ENCODE data around the gene TAS2R50.

Gene TAS2R50

GRCh38 chr12:10989107-10989506, 2.4 kb upstream of the TAS2R50 start:
- H3K4me3 ChIP-seq (ENCODE audit: low read depth, low read length), result no peak overlapping the region
- no peak for DNase-seq
- H3K27me3 ChIP-seq, result no peaks in the 10 kb centered on the region
- H3K4me1 ChIP-seq, result no peaks in the 10 kb centered on the region; the same call in 1 of the 2 replicates
- H3K36me3 ChIP-seq, result no peaks in the 10 kb centered on the region
- no peaks in the 10 kb centered on the region for H3K9me3 ChIP-seq
- no peak for TF ChIP-seq CTCF (IDR thresholded peaks at IDR 0.05; ENCODE audit: low read depth, low read length)

GRCh38 chr12:10982244-10982643, 4.5 kb downstream of the TAS2R50 start:
- DNase-seq, result no peak
- no peaks in the 10 kb centered on the region for H3K9me3 ChIP-seq
- H3K4me3 ChIP-seq (ENCODE audit: low read depth, low read length), result no peak overlapping the region

GRCh38 chr12:10974965-10975364, 11.7 kb downstream of the TAS2R50 start:
- DNase-seq, result no peak
- H3K4me1 ChIP-seq, result peaks cover 3% of the 10 kb centered on the region; the same call in 1 of the 2 replicates

More at GRCh38 chr12:10982244-10982643, 4.5 kb downstream of the TAS2R50 start:
- Histone ChIP-seq H3K27me3 (no peaks in the 10 kb centered on the region), H3K36me3 (no peaks in the 10 kb centered on the region), H3K4me1 (no peaks in the 10 kb centered on the region)
- TF ChIP-seq CTCF (IDR thresholded peaks at IDR 0.05; ENCODE audit: low read depth, low read length), result no peak

GRCh38 chr12:10968765-10969456, 17.8 kb downstream of the TAS2R50 start:
- H3K4me3 ChIP-seq (ENCODE audit: low read depth, low read length), result no peak overlapping the region
- no peaks in the 10 kb centered on the region for H3K9me3 ChIP-seq
- no peak for TF ChIP-seq CTCF (IDR thresholded peaks at IDR 0.05; ENCODE audit: low read depth, low read length)
- peaks cover 3% of the 10 kb centered on the region; the same call in 1 of the 2 replicates for H3K4me1 ChIP-seq
- H3K27me3 ChIP-seq, result no peaks in the 10 kb centered on the region
- H3K36me3 ChIP-seq, result no peaks in the 10 kb centered on the region
- DNase-seq, result no peak

More at GRCh38 chr12:10974965-10975364, 11.7 kb downstream of the TAS2R50 start:
- Histone ChIP-seq H3K4me3 (ENCODE audit: low read depth, low read length) (no peak overlapping the region), H3K27me3 (no peaks in the 10 kb centered on the region), H3K9me3 (no peaks in the 10 kb centered on the region), H3K36me3 (no peaks in the 10 kb centered on the region)
- no peak for TF ChIP-seq CTCF (IDR thresholded peaks at IDR 0.05; ENCODE audit: low read depth, low read length)

GRCh38 chr12:10967409-10967808, 19.3 kb downstream of the TAS2R50 start:
- Histone ChIP-seq H3K9me3 (no peaks in the 10 kb centered on the region), H3K4me1 (peaks cover 3% of the 10 kb centered on the region; the same call in 1 of the 2 replicates), H3K4me3 (ENCODE audit: low read depth, low read length) (no peak overlapping the region), H3K36me3 (no peaks in the 10 kb centered on the region), H3K27me3 (no peaks in the 10 kb centered on the region)
- no peak for TF ChIP-seq CTCF (IDR thresholded peaks at IDR 0.05; ENCODE audit: low read depth, low read length)
- DNase-seq, result no peak

GRCh38 chr12:10966314-10966713, 20.4 kb downstream of the TAS2R50 start:
- DNase-seq, result no peak
- no peaks in the 10 kb centered on the region for H3K9me3 ChIP-seq
- no peak for TF ChIP-seq CTCF (IDR thresholded peaks at IDR 0.05; ENCODE audit: low read depth, low read length)
- no peaks in the 10 kb centered on the region for H3K4me1 ChIP-seq
- no peaks in the 10 kb centered on the region for H3K27me3 ChIP-seq
- H3K4me3 ChIP-seq (ENCODE audit: low read depth, low read length), result no peak overlapping the region
- H3K36me3 ChIP-seq, result no peaks in the 10 kb centered on the region

All from BE2C (cell line).